Hepatocyte (in vitro differentiated cells): ENCODE measurements around the gene MED19. TPM values are rescaled to one million over a fixed set of nuclear protein-coding genes. Genes with fewer than 3 reads are reported as not detected.
"Not testable (repeated sequence)": the region's sequence is repeated elsewhere in the genome, so short reads cannot be mapped to it uniquely, and the experiment has no call there.

ENCODE experiments used
- DNase-seq: peaks from one replicate; pipeline ENCODE4 v3.0.0-alpha.2; 2016; ENCODE audit warnings: low spot score
- H2AFZ ChIP-seq: fragments of 200-600 bp; sonication (generic); 2 replicates; pipeline ENCODE4 v1.6.0; 2016; ENCODE audit warnings: antibody characterized with exemption, mild to moderate bottlenecking
- H3K27ac ChIP-seq: fragments of 200-600 bp; sonication (generic); 2 replicates; pipeline ENCODE4 v1.5.1; 2016; ENCODE audit warnings: mild to moderate bottlenecking
- H3K27me3 ChIP-seq: fragments of 200-600 bp; sonication (generic); 2 replicates; pipeline ENCODE4 v1.6.1; 2016
- H3K36me3 ChIP-seq: fragments of 200-600 bp; sonication (generic); replicated peaks from 2 replicates; pipeline ENCODE4 v1.5.1; 2016; ENCODE audit warnings: low read depth; ENCODE audit not compliant: insufficient read depth
- H3K4me1 ChIP-seq: fragments of 200-600 bp; sonication (generic); 2 replicates; pipeline ENCODE4 v1.5.1; 2016; ENCODE audit warnings: mild to moderate bottlenecking, moderate library complexity; ENCODE audit not compliant: insufficient read depth
- H3K4me2 ChIP-seq: fragments of 200-600 bp; sonication (generic); 2 replicates; pipeline ENCODE4 v1.6.0; 2016
- H3K4me3 ChIP-seq: fragments of 200-600 bp; sonication (generic); 2 replicates; pipeline ENCODE4 v1.5.1; 2016; ENCODE audit warnings: mild to moderate bottlenecking
- H3K79me2 ChIP-seq: fragments of 200-600 bp; sonication (generic); 2 replicates; pipeline ENCODE4 v1.6.0; 2017; ENCODE audit warnings: mild to moderate bottlenecking
- H3K9me2 ChIP-seq: fragments of 200-600 bp; sonication (generic); replicated peaks from 2 replicates; pipeline ENCODE4 v1.6.0; 2017; ENCODE audit warnings: mild to moderate bottlenecking; ENCODE audit not compliant: insufficient read depth
- H3K9me3 ChIP-seq: fragments of 200-600 bp; sonication (generic); 2 replicates; pipeline ENCODE4 v1.5.1; 2016; ENCODE audit warnings: low read depth, mild to moderate bottlenecking
- H4K20me1 ChIP-seq: fragments of 200-600 bp; sonication (generic); 2 replicates; pipeline ENCODE4 v1.6.0; 2016; ENCODE audit warnings: mild to moderate bottlenecking; ENCODE audit not compliant: insufficient read depth, poor library complexity, severe bottlenecking
- EZH2 ChIP-seq: fragments of 200-600 bp; sonication (generic); IDR thresholded peaks from 2 replicates; pipeline ENCODE4 v1.6.1; 2016; ENCODE audit warnings: antibody characterized with exemption, mild to moderate bottlenecking, borderline replicate concordance
- EZH2phosphoT487 ChIP-seq: fragments of 200-600 bp; sonication (generic); IDR thresholded peaks from one replicate; pipeline ENCODE4 v1.6.1; 2018; ENCODE audit warnings: antibody characterized with exemption, mild to moderate bottlenecking, low read depth, moderate library complexity; ENCODE audit not compliant: unreplicated experiment, severe bottlenecking
- WGBS: methylation state at CpG from one replicate; pipeline ENCODE4 v1.1.6; 2016; ENCODE audit warnings: low lambda C conversion rate; ENCODE audit errors: missing lambda C conversion rate; 5-methylcytosine and 5-hydroxymethylcytosine counted together
- polyA plus RNA-seq: library from polyadenylated mRNA; unstranded; fragments of >200 nt; fragmentation: Nextera tagmentation; extraction: Ambion mirVana; gene quantifications from 2 replicates; pipeline ENCODE4 v1.2.1, GENCODE V29; 2016
- total RNA-seq: library from RNA; depleted of rRNA; stranded (reverse); fragments of >200 nt; gene quantifications from 2 replicates; pipeline ENCODE4 v1.2.3, GENCODE V29; 2014
- TF ChIP-seq, protein P1 (sequence below): fragments of 200-600 bp; sonication (generic); IDR thresholded peaks from 2 replicates; pipeline ENCODE4 v1.5.1; 2016; ENCODE audit warnings: antibody characterized with exemption, mild to moderate bottlenecking; ENCODE audit not compliant: poor library complexity

Gene MED19
- total and polyA plus RNA-seq, 2 experiments from 2014 or later = 15.5 to 30.2 TPM

DNA sequence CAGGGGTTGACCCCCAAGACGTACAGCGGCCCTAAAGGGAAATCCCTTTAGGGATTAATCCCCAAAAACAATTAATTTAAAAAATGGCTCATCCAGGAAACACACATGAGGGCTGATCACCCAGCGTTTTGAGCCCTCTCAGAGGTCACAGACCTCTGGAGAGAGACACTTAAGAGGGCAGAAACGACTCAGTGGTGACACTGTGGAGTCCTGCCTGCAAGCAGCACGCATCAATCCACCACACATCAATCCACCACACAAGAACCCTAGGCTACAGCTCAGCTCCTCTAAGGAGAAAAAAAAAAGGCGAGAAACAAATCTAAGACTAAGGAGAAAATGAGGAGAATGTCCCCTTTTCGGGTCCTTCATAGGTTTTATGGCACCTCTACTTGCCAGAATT, 16.8 kb upstream of the MED19 start:
- H3K27me3 ChIP-seq = no peaks in the 10 kb centered on the region
- H3K4me3 ChIP-seq = no peak overlapping the region
- no peaks in the 10 kb centered on the region for H3K36me3 ChIP-seq
- TF ChIP-seq, protein P1, sequence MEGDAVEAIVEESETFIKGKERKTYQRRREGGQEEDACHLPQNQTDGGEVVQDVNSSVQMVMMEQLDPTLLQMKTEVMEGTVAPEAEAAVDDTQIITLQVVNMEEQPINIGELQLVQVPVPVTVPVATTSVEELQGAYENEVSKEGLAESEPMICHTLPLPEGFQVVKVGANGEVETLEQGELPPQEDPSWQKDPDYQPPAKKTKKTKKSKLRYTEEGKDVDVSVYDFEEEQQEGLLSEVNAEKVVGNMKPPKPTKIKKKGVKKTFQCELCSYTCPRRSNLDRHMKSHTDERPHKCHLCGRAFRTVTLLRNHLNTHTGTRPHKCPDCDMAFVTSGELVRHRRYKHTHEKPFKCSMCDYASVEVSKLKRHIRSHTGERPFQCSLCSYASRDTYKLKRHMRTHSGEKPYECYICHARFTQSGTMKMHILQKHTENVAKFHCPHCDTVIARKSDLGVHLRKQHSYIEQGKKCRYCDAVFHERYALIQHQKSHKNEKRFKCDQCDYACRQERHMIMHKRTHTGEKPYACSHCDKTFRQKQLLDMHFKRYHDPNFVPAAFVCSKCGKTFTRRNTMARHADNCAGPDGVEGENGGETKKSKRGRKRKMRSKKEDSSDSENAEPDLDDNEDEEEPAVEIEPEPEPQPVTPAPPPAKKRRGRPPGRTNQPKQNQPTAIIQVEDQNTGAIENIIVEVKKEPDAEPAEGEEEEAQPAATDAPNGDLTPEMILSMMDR = no peak
- no peak for TF ChIP-seq EZH2
- TF ChIP-seq EZH2phosphoT487 = no peak
- H3K9me2 ChIP-seq = no peaks in the 10 kb centered on the region
- no peaks in the 10 kb centered on the region for H3K4me1 ChIP-seq
- no peak overlapping the region for H3K27ac ChIP-seq
- no peak for DNase-seq
- no peak overlapping the region for H3K4me2 ChIP-seq
- peaks cover 3% of the 10 kb centered on the region for H4K20me1 ChIP-seq
- H3K9me3 ChIP-seq = no peaks in the 10 kb centered on the region
- peaks cover 83% of the 10 kb centered on the region for H3K79me2 ChIP-seq
- no peak overlapping the region for H2AFZ ChIP-seq
- 83% methylated on average over 7 of the region's 7 CpGs for whole genome bisulfite sequencing

DNA sequence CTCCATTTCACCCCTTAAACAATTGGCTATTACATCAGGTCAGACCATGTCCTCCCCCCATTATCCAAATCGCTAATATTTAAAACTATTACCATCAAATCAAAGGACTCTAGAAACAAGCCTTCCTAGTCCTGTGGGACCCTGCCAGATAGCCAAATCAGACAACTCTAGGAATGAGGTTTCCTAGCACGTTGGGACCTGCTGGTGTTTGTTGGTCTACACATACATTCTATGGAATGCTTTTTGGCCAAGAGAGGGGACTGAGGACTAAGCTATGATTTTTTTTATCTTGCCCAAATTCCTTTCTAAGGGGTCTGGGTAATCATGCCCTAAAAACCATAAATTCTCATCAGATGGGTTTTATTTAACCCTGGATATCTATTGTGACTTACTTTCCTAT, 15.2 kb upstream of the MED19 start:
- no peaks in the 10 kb centered on the region for H3K27me3 ChIP-seq
- peaks cover 85% of the 10 kb centered on the region for H3K79me2 ChIP-seq
- no peak overlapping the region for H2AFZ ChIP-seq
- WGBS = 76% methylated on average over 2 of the region's 2 CpGs
- H3K36me3 ChIP-seq = no peaks in the 10 kb centered on the region
- no peak overlapping the region for H3K4me3 ChIP-seq
- no peaks in the 10 kb centered on the region for H3K9me2 ChIP-seq
- no peak overlapping the region for H3K4me2 ChIP-seq
- DNase-seq = no peak
- H3K4me1 ChIP-seq = no peaks in the 10 kb centered on the region
- no peaks in the 10 kb centered on the region for H3K9me3 ChIP-seq
- peaks cover 5% of the 10 kb centered on the region for H4K20me1 ChIP-seq
- H3K27ac ChIP-seq = peak overlapping the region; percentile 27
- no peak for TF ChIP-seq EZH2
- TF ChIP-seq EZH2phosphoT487 = no peak
- TF ChIP-seq, protein P1 = no peak

DNA sequence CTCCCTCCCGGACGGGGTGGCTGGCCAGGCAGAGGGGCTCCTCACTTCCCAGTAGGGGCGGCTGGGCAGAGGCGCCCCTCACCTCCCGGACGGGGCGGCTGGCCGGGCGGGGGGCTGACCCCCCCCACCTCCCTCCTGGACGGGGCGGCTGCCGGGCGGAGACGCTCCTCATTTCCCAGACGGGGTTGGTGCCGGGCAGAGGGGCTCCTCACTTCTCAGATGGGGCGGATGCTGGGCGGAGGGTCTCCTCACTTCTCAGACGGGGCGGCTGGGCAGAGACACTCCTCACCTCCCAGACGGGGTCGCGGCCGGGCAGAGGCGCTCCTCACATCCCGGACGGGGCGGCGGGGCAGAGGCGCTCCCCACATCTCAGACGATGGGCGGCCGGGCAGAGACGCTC, 4.7 kb upstream of the MED19 start:
- not testable (repeated sequence) for H2AFZ ChIP-seq, H3K9me3 ChIP-seq, DNase-seq, H3K27me3 ChIP-seq, H3K4me2 ChIP-seq, H3K9me2 ChIP-seq, H3K27ac ChIP-seq, H4K20me1 ChIP-seq, H3K4me3 ChIP-seq, H3K36me3 ChIP-seq
- peaks cover 65% of the 10 kb centered on the region for H3K79me2 ChIP-seq
- H3K4me1 ChIP-seq = peaks cover 14% of the 10 kb centered on the region
- no CpG with 5 or more reads among the region's 34 CpGs for WGBS

GRCh38 chr11:57713835-57714234, 1.8 kb upstream of the MED19 start:
- no peaks in the 10 kb centered on the region for H3K9me2 ChIP-seq
- H4K20me1 ChIP-seq = no peaks in the 10 kb centered on the region
- TF ChIP-seq, protein P1 = no peak
- TF ChIP-seq EZH2phosphoT487 (no peak), EZH2 (no peak)
- H2AFZ ChIP-seq = no peak overlapping the region
- no peak overlapping the region for H3K27ac ChIP-seq
- no peaks in the 10 kb centered on the region for H3K27me3 ChIP-seq
- H3K9me3 ChIP-seq = no peaks in the 10 kb centered on the region
- peak overlapping the region; percentile 96 for H3K4me2 ChIP-seq
- 93% methylated on average over 2 of the region's 2 CpGs for WGBS
- peaks cover 59% of the 10 kb centered on the region for H3K79me2 ChIP-seq
- peaks cover 21% of the 10 kb centered on the region for H3K4me1 ChIP-seq
- DNase-seq = no peak
- H3K4me3 ChIP-seq = no peak overlapping the region
- no peaks in the 10 kb centered on the region for H3K36me3 ChIP-seq
